GM21526 (cell line): Measurements from ENCODE around the gene ZCCHC4.
A peak's percentile ranks its signal among the peaks of the same experiment; 100 is the strongest.

ENCODE experiments used
- ATAC-seq: cut with Tn5 transposase; IDR thresholded peaks from one replicate; pipeline ENCODE4 v1.9.1; 2021; ENCODE audit warnings: moderate library complexity; ENCODE audit not compliant: unreplicated experiment, low FRiP score

Gene ZCCHC4

GRCh38 chr4:25312496-25313200, at the start of gene ZCCHC4:
TSS of gene ZCCHC4 (plus strand) at chr4:25312774. CDS start at chr4:25312810, 36 bp downstream.
- ATAC-seq, result peak; percentile 76

GRCh38 chr4:25271866-25272265, 40.7 kb upstream of the ZCCHC4 start:
- no peak for ATAC-seq

GRCh38 chr4:25280210-25280609, 32.4 kb upstream of the ZCCHC4 start:
- no peak for ATAC-seq

GRCh38 chr4:25283948-25284347, 28.6 kb upstream of the ZCCHC4 start:
- no peak for ATAC-seq

- ATAC-seq, result no peak
Measured at GRCh38 chr4:25284466-25284865, 28.1 kb upstream of the ZCCHC4 start.

- no peak for ATAC-seq
Measured at GRCh38 chr4:25290490-25291067, 22.0 kb upstream of the ZCCHC4 start.

- no peak for ATAC-seq
Measured at GRCh38 chr4:25291158-25291733, 21.3 kb upstream of the ZCCHC4 start.

GRCh38 chr4:25297528-25298242, 14.9 kb upstream of the ZCCHC4 start:
- ATAC-seq, result no peak

- no peak for ATAC-seq
Measured at GRCh38 chr4:25299476-25300203, 12.9 kb upstream of the ZCCHC4 start.

- no peak for ATAC-seq
Measured at GRCh38 chr4:25301471-25301870, 11.1 kb upstream of the ZCCHC4 start.

- no peak for ATAC-seq
Measured at GRCh38 chr4:25302626-25303025, 9.9 kb upstream of the ZCCHC4 start.

- no peak for ATAC-seq
Measured at GRCh38 chr4:25303578-25303977, 9.0 kb upstream of the ZCCHC4 start.

GRCh38 chr4:25306518-25307057, 6.0 kb upstream of the ZCCHC4 start:
- no peak for ATAC-seq

- ATAC-seq, result no peak
Measured at GRCh38 chr4:25307596-25307995, 5.0 kb upstream of the ZCCHC4 start.

- no peak for ATAC-seq
Measured at GRCh38 chr4:25308306-25308705, 4.3 kb upstream of the ZCCHC4 start.

GRCh38 chr4:25308761-25309160, 3.8 kb upstream of the ZCCHC4 start:
- no peak for ATAC-seq

- peak; percentile 70 for ATAC-seq
Measured at GRCh38 chr4:25310066-25310802, 2.3 kb upstream of the ZCCHC4 start.

GRCh38 chr4:25310803-25311166, 1.8 kb upstream of the ZCCHC4 start:
- peak; percentile 17 for ATAC-seq

GRCh38 chr4:25313201-25313895, 774 bp downstream of the ZCCHC4 start:
- no peak for ATAC-seq
